Heart right ventricle (tissue), 16 donors: Measurements from ENCODE around the gene C20orf144. TPM values are rescaled to one million over a fixed set of nuclear protein-coding genes. Genes with fewer than 3 reads are reported as not detected.

Experiments used
- ATAC-seq, 8 donors: fragments of 200-7000 bp; cut with Tn5 transposase; one replicate each; pipeline ENCODE4 v1.9.1; 2020; ENCODE audit warnings: mild to moderate bottlenecking in 8 of 8, moderate library complexity in 8 of 8, moderate number of reproducible peaks in 1 of 8
- DNase-seq, 2 donors: peaks; one replicate each; pipeline ENCODE4 v3.0.0-alpha.2; 2020
- H3K27ac ChIP-seq, 10 donors: fragments of 200-600 bp; sonication (generic) in 2 of 10; one replicate each; pipeline versions ENCODE4 v1.5.0 to v1.8.0; 2020 to 2022; ENCODE audit warnings: mild to moderate bottlenecking in 3 of 10
- H3K27me3 ChIP-seq, 7 donors: fragments of 200-600 bp; one replicate each; pipeline ENCODE4 v1.8.0; 2021 to 2022; ENCODE audit warnings: mild to moderate bottlenecking in 2 of 7
- H3K36me3 ChIP-seq, 9 donors: fragments of 200-600 bp; sonication (generic) in 1 of 9; one replicate each; pipeline versions ENCODE4 v1.5.0 to v1.8.0; 2020 to 2022; ENCODE audit warnings: mild to moderate bottlenecking in 2 of 9
- H3K4me1 ChIP-seq, 9 donors: fragments of 200-600 bp; sonication (generic) in 1 of 9; one replicate each; pipeline versions ENCODE4 v1.5.0 to v1.8.0; 2020 to 2022; ENCODE audit warnings: mild to moderate bottlenecking in 4 of 9
- H3K4me3 ChIP-seq, 10 donors: fragments of 200-600 bp; sonication (generic) in 2 of 10; one replicate each; pipeline versions ENCODE4 v1.5.0 to v1.8.0; 2020 to 2022; ENCODE audit warnings: mild to moderate bottlenecking in 7 of 10, moderate library complexity in 2 of 10
- H3K9me3 ChIP-seq, 11 donors: fragments of 200-600 bp in 10 of 11; sonication (generic) in 2 of 11; one replicate each; pipeline versions ENCODE4 v1.5.0 to v1.8.0; 2013 to 2022; ENCODE audit warnings: mild to moderate bottlenecking in 2 of 11, control low read depth in 1 of 11, moderate library complexity in 1 of 11
- WGBS, 2 donors: extraction: QIAGEN DNeasy Blood & Tissue Kit; methylation state at CpG; one replicate each; pipeline ENCODE4 v1.1.7; 2013; ENCODE audit warnings: inconsistent platforms in 1 of 2; 5-methylcytosine and 5-hydroxymethylcytosine counted together
- intact Hi-C, 10 donors: fragments of 100-400 bp; cut with DNase I; formaldehyde crosslinking; loops; one replicate each; pipeline versions ENCODE4 v1.11.1 to v1.14.2; 2022
- polyA plus RNA-seq, 2 donors: library from polyadenylated mRNA; stranded (reverse); fragments of 200-250 nt; gene quantifications; one replicate each; pipeline ENCODE4 v1.2.3, GENCODE V29; 2013
- total RNA-seq, 10 donors: library from RNA; stranded (reverse); fragmentation: NEBNext Ultra II Directional in 3 of 10; extraction: Animal tissue kit (Norgen Biotek cat#: 25700) in 3 of 10; gene quantifications; one replicate each; pipeline versions ENCODE4 v1.2.1 to v1.2.4, GENCODE V29; 2021 to 2023
- TF ChIP-seq, protein P1 (sequence below), 9 donors: fragments of 200-600 bp; sonication (generic) in 2 of 9; IDR thresholded peaks; one replicate each; pipeline versions ENCODE4 v1.5.0 to v1.8.0; 2021 to 2022; ENCODE audit warnings: antibody characterized with exemption in 9 of 9, mild to moderate bottlenecking in 5 of 9, moderate library complexity in 1 of 9
- donor health status: Arrhythmogenic right ventricular cardiomyopathy.
- donor health status: ischemic (EF 13 %, LVEDD 7.1; RV severe dilation, severe dysfunction).
- donor health status: healthy with polysubstance abuse.
- donor health status: DM: no; HTN: yes; CAD: no.
- donor health status: DM: no; HTN: no; CAD: no.
- donor health status: ischemic (EF 25% LVEDD 6.9; RV normal size, moderate dysfunction).
- donor health status: ischemic (EF 25% LVEDD 5.7; RV mildly dilated, moderate dysfunction).
- donor health status: healthy.
- donor health status: DM: yes; HTN: yes; CAD: no.
- donor health status: Ischemic cardiomyopathy.
- donor health status: ischemic (EF 35%, LVEDD 5.7; RV mildly dilated, moderate dysfunction).
- donor health status: nonischemic (EF 11% LVEDD 7.7; RV severe dilation, severe dysfunction).
- donor health status: DM: yes; HTN: yes; CAD: no.
- donor health status: PGD.
- donor health status: ischemic (EF 29% LVEDD 5.4; RV normal size, mild dysfunction).
- donor health status: nonischemic (EF 23%, LVEDD 6.1; RV moderate dilation, normal function).

C20orf144 gene
- total and polyA plus RNA-seq, 12 donors = 0.03 TPM; not detected in 11

DNA sequence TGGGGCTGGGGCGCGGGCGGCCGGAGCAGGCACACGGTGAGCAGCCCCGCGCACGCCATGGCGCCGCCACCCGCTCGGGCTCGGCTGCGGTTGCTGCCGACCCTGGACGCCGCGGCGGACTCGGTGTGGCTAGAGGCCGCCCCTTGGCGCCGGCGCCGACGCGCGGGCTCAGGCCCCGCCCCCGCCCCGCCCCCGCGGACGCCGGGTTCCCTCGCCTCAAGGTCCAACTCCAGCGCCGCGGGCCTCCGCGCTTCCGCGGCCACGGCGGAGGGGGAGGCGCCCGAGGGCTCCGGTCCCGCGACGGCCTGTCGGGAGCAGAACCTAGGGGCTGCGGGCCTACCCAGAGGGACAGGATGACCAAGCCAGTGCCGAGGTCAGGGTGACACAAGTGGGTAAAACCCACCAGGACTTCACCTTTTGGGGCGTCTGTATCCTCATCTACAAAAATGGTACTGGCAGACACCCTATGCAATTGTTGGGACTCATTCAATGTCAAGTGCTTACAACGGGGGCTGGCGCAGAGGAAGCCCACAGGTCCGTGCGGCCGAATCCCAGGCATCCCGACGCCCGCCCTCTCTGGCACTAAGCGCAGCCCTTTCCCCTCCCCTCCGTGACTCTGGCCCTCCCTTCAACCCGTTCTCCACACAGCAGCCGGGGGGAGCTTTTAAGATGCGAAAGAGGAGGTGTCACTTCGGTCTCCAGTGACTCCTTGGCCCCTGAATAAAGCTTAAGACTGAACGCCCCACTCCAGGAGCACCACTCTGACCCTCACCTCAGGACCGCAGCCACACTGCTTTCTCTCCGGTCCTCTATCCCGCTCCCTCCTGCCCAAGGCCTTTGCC lies 12.4 kb downstream of the C20orf144 start, which contains the start of gene NECAB3:
TSS of gene NECAB3 (minus strand) at position 135 of the 842 bp plus-strand sequence. CDS start at position 59, 76 bp downstream.
- no peaks in the 10 kb centered on the region for H3K9me3 ChIP-seq
- intact Hi-C loops = loop anchor here in 2 of 10 donors (5.0 kb wide), 1 partner anchor 58 kb away; the partner anchor contains the start of gene ZNF341 (in 2 of the 2)
- peaks cover 9 to 53% (median 28%) of the 10 kb centered on the region in 9 donors for H3K4me1 ChIP-seq
- peaks cover 0 to 21% (median 5%) of the 10 kb centered on the region in 9 donors for H3K36me3 ChIP-seq
- ATAC-seq (peak; percentile 73 to 91 (median 85)), DNase-seq (peak; percentile 83 to 86)
- H3K4me3 ChIP-seq = peak within 1 kb of the TSS; percentile 56 to 92 (median 71)
- 4 to 5% methylated on average over 49 to 73 of the region's 73 CpGs for WGBS, 2 donors
- no peaks in the 10 kb centered on the region for H3K27me3 ChIP-seq
- TF ChIP-seq, protein P1, sequence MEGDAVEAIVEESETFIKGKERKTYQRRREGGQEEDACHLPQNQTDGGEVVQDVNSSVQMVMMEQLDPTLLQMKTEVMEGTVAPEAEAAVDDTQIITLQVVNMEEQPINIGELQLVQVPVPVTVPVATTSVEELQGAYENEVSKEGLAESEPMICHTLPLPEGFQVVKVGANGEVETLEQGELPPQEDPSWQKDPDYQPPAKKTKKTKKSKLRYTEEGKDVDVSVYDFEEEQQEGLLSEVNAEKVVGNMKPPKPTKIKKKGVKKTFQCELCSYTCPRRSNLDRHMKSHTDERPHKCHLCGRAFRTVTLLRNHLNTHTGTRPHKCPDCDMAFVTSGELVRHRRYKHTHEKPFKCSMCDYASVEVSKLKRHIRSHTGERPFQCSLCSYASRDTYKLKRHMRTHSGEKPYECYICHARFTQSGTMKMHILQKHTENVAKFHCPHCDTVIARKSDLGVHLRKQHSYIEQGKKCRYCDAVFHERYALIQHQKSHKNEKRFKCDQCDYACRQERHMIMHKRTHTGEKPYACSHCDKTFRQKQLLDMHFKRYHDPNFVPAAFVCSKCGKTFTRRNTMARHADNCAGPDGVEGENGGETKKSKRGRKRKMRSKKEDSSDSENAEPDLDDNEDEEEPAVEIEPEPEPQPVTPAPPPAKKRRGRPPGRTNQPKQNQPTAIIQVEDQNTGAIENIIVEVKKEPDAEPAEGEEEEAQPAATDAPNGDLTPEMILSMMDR (IDR thresholded peaks at IDR 0.05) = no peak
- H3K27ac ChIP-seq = peak within 1 kb of the TSS; percentile 73 to 94 (median 85)

DNA sequence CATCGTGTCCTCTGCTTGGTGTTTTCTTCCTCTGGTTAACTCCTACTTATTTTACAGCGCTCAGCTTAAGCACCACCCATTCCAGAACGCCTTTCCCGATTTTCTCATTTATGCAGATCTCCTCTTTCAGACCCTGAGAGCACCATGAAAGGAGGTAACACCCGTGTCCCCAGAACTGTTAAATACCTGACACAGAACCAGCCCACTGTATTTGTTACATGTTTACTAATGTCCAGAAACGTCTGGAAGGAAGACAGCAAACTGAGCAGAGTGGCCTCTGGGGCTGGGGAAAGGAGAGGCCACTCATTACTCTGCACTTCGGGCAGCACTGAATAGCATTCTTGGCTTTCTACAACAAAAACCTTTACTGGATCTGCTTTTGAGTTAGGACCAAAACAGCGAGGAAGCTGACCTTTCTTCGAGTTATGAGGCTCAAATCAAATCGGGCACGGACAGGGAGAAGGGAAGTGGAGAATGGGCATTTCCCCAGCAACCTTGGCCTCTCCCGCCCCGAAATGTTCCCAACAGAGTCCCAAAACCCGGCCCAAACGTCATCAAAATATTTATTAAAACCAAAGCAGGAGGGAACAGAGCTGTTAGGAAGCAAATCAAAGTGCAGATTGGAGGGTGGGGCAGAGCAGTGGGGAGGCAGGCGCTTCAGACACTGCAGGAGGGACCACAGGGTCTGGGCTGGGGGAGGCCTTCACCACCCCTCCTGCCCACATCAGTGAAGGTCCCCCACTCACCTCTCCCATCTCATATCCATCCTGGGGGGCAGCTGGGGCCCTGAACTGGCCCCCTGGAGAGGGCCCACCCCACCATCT lies 13.2 kb downstream of the C20orf144 start:
- peaks cover 0 to 13% (median 5%) of the 10 kb centered on the region in 9 donors for H3K36me3 ChIP-seq
- DNase-seq = no peak
- no peaks in the 10 kb centered on the region for H3K9me3 ChIP-seq
- ATAC-seq = peak in 2 of 8 donors; percentile 0 to 7
- no peaks in the 10 kb centered on the region for H3K27me3 ChIP-seq
- peaks cover 9 to 45% (median 28%) of the 10 kb centered on the region in 9 donors for H3K4me1 ChIP-seq
- TF ChIP-seq, protein P1 (IDR thresholded peaks at IDR 0.05) = no peak
- H3K4me3 ChIP-seq = peak overlapping the region in 7 of 10 donors; percentile 57 to 92 (median 72)
- peak overlapping the region; percentile 73 to 94 (median 85) for H3K27ac ChIP-seq
- 48 to 59% methylated on average over 16 of the region's 16 CpGs for WGBS, 2 donors
- intact Hi-C loops = loop anchor here in 1 of 10 donors (5.0 kb wide), 1 partner anchor 57 kb away; the partner anchor contains the start of gene ZNF341

DNA sequence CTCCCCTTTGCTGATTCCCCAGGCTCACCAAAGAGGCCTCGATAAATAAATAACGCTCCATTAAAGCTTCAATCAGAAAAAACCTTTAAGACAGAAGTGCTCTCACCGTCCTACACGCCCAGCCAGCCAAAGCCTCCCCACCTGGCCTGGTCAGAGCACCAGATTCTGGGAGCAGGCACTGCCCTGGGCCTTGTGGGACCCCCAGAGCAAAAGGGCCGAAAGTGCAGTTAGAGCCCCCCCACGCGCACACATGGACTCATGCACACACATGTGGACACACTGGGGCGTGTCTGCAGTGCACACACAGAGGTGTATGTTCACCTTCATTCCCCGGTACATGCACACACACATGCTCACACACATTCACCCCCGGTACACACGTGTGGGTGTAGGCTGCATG lies 14.0 kb downstream of the C20orf144 start:
- intact Hi-C loops = loop anchor here in 1 of 10 donors (5.0 kb wide), 1 partner anchor 56 kb away; the partner anchor contains the start of gene ZNF341
- H3K9me3 ChIP-seq = no peaks in the 10 kb centered on the region
- H3K4me3 ChIP-seq = no peak overlapping the region
- TF ChIP-seq, protein P1 (IDR thresholded peaks at IDR 0.05) = no peak
- H3K4me1 ChIP-seq = peaks cover 9 to 42% (median 28%) of the 10 kb centered on the region in 9 donors
- peaks cover 0 to 7% (median 5%) of the 10 kb centered on the region in 9 donors for H3K36me3 ChIP-seq
- H3K27ac ChIP-seq = peak overlapping the region in 4 of 10 donors; percentile 11 to 94 (median 83)
- 94 to 95% methylated on average over 11 of the region's 11 CpGs for WGBS, 2 donors
- DNase-seq = no peak
- no peak for ATAC-seq
- H3K27me3 ChIP-seq = no peaks in the 10 kb centered on the region
